Spinal cord (tissue), 10 donors: Measurements from ENCODE around the gene FNDC3B. TPM values are rescaled to one million over a fixed set of nuclear protein-coding genes. Genes with fewer than 3 reads are reported as not detected.

Experiments used
- DNase-seq, 6 donors: peaks; one replicate each; pipeline versions ENCODE4 v3.0.0 to v3.0.0-alpha.2; 2013 to 2015; ENCODE audit warnings: low spot score in 6 of 6, low read depth in 4 of 6
- H3K27ac ChIP-seq: one replicate; pipeline ENCODE4 v1.5.1; 2013; ENCODE audit warnings: low read depth, low read length, control low read depth
- H3K27me3 ChIP-seq: one replicate; pipeline ENCODE4 v1.6.1; 2013; ENCODE audit warnings: low read length; ENCODE audit not compliant: control insufficient read depth, insufficient read depth
- H3K36me3 ChIP-seq: one replicate; pipeline ENCODE4 v1.6.1; 2013; ENCODE audit warnings: low read length; ENCODE audit not compliant: control insufficient read depth, insufficient read depth
- H3K4me1 ChIP-seq: one replicate; pipeline ENCODE4 v1.6.1; 2013; ENCODE audit warnings: low read length; ENCODE audit not compliant: control insufficient read depth, insufficient read depth
- H3K4me3 ChIP-seq: one replicate; pipeline ENCODE4 v1.5.1; 2013; ENCODE audit warnings: low read depth, low read length, control low read depth
- H3K9me3 ChIP-seq: one replicate; pipeline ENCODE4 v1.6.1; 2013; ENCODE audit warnings: low read length; ENCODE audit not compliant: control insufficient read depth, insufficient read depth
- WGBS: methylation state at CpG from one replicate; pipeline ENCODE4 v1.1.5; 2013; ENCODE audit warnings: missing lambda C conversion rate; ENCODE audit not compliant: insufficient coverage; 5-methylcytosine and 5-hydroxymethylcytosine counted together
- polyA plus RNA-seq, 2 donors: library from polyadenylated mRNA; unstranded; fragments of 120-200 nt; gene quantifications; one replicate each; pipeline ENCODE4 v1.2.1, GENCODE V29; 2013; ENCODE audit not compliant: insufficient read length in 2 of 2
- total RNA-seq, 2 donors: library from RNA; depleted of rRNA in 1 of 2; stranded (reverse); fragments of 120-200 nt in 1 of 2; fragments of >200 nt in 1 of 2; gene quantifications; one replicate each; pipeline versions ENCODE4 v1.2.3 to v1.2.4, GENCODE V29; 2013 to 2014
- donor health status: healthy.

FNDC3B gene
- total and polyA plus RNA-seq, 4 donors: 14.9 to 66.8 (median 40.0) TPM

- H3K4me1 ChIP-seq: peaks cover 4% of the 10 kb centered on the region
- 18% methylated on average over 2 of the region's 3 CpGs for WGBS
- no peak overlapping the region for H3K4me3 ChIP-seq
Observed at GRCh38 chr3:172139528-172140276, 100.3 kb downstream of the FNDC3B start.

GRCh38 chr3:172140499-172141391, 101.4 kb downstream of the FNDC3B start:
- Histone ChIP-seq H3K27ac (peak overlapping the region; percentile 11), H3K9me3 (no peaks in the 10 kb centered on the region), H3K27me3 (no peaks in the 10 kb centered on the region), H3K4me1 (peaks cover 4% of the 10 kb centered on the region), H3K36me3 (no peaks in the 10 kb centered on the region), H3K4me3 (no peak overlapping the region)
- no peak for DNase-seq
- 72% methylated on average over 2 of the region's 7 CpGs for WGBS

More at GRCh38 chr3:172139528-172140276, 100.3 kb downstream of the FNDC3B start:
- no peaks in the 10 kb centered on the region for H3K9me3 ChIP-seq
- no peaks in the 10 kb centered on the region for H3K36me3 ChIP-seq
- H3K27ac ChIP-seq: no peak overlapping the region
- DNase-seq: no peak
- no peaks in the 10 kb centered on the region for H3K27me3 ChIP-seq

- WGBS: 100% methylated on average over 2 of the region's 8 CpGs
- Histone ChIP-seq H3K4me3 (no peak overlapping the region), H3K27me3 (no peaks in the 10 kb centered on the region), H3K27ac (no peak overlapping the region), H3K4me1 (peaks cover 4% of the 10 kb centered on the region), H3K9me3 (no peaks in the 10 kb centered on the region), H3K36me3 (no peaks in the 10 kb centered on the region)
- DNase-seq: no peak
Observed at GRCh38 chr3:172142051-172142863, 102.9 kb downstream of the FNDC3B start.

GRCh38 chr3:172142864-172143451, 103.6 kb downstream of the FNDC3B start:
- Histone ChIP-seq H3K27ac (no peak overlapping the region), H3K36me3 (no peaks in the 10 kb centered on the region), H3K4me1 (peaks cover 4% of the 10 kb centered on the region), H3K4me3 (no peak overlapping the region), H3K9me3 (no peaks in the 10 kb centered on the region), H3K27me3 (no peaks in the 10 kb centered on the region)
- DNase-seq: no peak
- no CpG with 5 or more reads among the region's 2 CpGs for WGBS

GRCh38 chr3:172143739-172144497, 104.5 kb downstream of the FNDC3B start:
- Histone ChIP-seq H3K36me3 (no peaks in the 10 kb centered on the region), H3K27me3 (no peaks in the 10 kb centered on the region), H3K9me3 (no peaks in the 10 kb centered on the region), H3K27ac (no peak overlapping the region), H3K4me1 (peaks cover 4% of the 10 kb centered on the region), H3K4me3 (no peak overlapping the region)
- WGBS: 91% methylated on average over 4 of the region's 14 CpGs
- DNase-seq: no peak

GRCh38 chr3:172144601-172145000, 105.2 kb downstream of the FNDC3B start:
- Histone ChIP-seq H3K27me3 (no peaks in the 10 kb centered on the region), H3K4me3 (no peak overlapping the region), H3K4me1 (peaks cover 4% of the 10 kb centered on the region), H3K27ac (no peak overlapping the region), H3K36me3 (no peaks in the 10 kb centered on the region), H3K9me3 (no peaks in the 10 kb centered on the region)
- no peak for DNase-seq
- WGBS: no CpG with 5 or more reads among the region's 1 CpG

DNA sequence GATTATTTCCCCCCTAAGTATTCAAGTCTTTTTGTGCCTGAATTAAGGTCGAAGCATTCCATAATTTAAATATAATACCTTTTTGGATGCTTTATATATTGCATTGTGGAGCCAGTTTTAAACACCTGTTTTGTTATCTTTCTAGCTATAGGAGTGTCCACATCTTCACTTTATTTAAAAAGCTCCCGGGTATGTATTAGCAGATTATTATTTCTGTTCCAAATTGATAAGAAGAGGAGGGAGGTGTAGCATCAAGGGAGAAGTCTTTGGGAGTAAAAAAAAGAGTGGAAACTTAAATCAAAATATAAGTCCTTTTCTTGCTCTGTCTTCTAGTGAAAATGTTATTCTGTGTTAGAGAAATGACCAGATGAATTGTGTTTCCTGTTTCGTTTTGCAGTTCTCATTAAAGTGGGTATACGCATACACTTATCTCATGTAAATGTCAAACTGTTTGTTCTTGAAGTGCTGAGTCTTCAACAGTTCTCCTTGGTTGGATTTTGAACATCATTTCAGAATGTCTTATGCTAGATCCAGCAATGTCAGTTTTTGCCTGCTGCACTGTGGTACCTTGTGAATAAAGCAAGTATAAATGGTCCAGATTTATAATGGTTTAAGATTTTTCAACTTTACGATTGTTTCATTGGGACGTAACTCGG, 105.8 kb downstream of the FNDC3B start:
- H3K4me3 ChIP-seq: no peak overlapping the region
- DNase-seq: no peak
- no peak overlapping the region for H3K27ac ChIP-seq
- H3K27me3 ChIP-seq: no peaks in the 10 kb centered on the region
- no peaks in the 10 kb centered on the region for H3K36me3 ChIP-seq
- H3K9me3 ChIP-seq: no peaks in the 10 kb centered on the region
- H3K4me1 ChIP-seq: peaks cover 4% of the 10 kb centered on the region
- 88% methylated on average over 3 of the region's 7 CpGs for WGBS

GRCh38 chr3:172146349-172146748, 107.0 kb downstream of the FNDC3B start:
- WGBS: 100% methylated on average over 1 of the region's 3 CpGs
- Histone ChIP-seq H3K4me1 (peaks cover 3% of the 10 kb centered on the region), H3K27ac (no peak overlapping the region), H3K36me3 (no peaks in the 10 kb centered on the region), H3K9me3 (no peaks in the 10 kb centered on the region), H3K4me3 (no peak overlapping the region), H3K27me3 (no peaks in the 10 kb centered on the region)
- no peak for DNase-seq
